B cell (primary cell): ENCODE data around the gene TOR1AIP2.

Source experiments
- EZH2 ChIP-seq: IDR thresholded peaks from 2 replicates; pipeline ENCODE4 v1.6.1; 2012; ENCODE audit warnings: borderline replicate concordance, low read depth, mild to moderate bottlenecking, moderate library complexity, low read length; ENCODE audit not compliant: insufficient read depth, poor library complexity, severe bottlenecking
- TF ChIP-seq, protein P1 (sequence below): fragments of 200-600 bp; IDR thresholded peaks from one replicate; pipeline ENCODE4 v1.8.0; 2022; ENCODE audit warnings: antibody characterized with exemption, mild to moderate bottlenecking

DNA sequence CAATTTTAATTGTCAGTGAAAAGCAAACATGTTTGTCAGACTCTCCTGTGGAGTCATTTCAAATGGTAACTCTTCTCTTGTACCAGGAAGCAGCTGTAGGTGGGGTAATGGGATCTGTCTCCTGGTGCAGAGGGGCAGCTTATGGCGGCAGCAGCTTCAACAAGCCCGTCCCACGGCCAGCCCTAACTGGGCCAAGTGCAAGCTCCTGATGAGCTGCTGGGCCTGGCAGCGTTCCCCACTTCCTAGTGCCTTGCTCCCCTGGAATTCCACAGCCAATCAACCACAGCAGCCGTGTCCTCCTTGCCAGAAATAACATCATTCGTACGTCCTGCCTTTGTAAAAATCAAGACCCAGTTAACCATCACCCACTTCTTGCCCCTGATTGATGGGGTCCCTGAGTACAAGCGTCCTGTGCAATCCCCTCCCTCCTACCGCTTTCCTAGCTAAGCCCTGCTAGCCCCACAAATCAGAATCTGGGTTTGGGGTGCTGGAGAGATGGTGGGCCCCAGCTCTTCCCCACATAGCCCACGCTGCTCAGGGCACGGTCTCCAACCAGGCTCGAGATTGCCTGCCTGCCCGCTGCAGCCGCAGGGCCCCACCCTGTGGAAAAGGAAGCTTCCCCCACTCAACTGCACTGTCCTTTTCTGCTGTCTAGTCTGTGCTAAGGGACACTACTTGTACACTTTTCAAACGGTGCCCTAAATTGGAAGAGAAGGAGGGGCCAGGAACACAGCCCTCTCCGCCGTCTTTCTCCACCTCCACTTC, 61.2 kb downstream of the TOR1AIP2 start:
- TF ChIP-seq, protein P1, sequence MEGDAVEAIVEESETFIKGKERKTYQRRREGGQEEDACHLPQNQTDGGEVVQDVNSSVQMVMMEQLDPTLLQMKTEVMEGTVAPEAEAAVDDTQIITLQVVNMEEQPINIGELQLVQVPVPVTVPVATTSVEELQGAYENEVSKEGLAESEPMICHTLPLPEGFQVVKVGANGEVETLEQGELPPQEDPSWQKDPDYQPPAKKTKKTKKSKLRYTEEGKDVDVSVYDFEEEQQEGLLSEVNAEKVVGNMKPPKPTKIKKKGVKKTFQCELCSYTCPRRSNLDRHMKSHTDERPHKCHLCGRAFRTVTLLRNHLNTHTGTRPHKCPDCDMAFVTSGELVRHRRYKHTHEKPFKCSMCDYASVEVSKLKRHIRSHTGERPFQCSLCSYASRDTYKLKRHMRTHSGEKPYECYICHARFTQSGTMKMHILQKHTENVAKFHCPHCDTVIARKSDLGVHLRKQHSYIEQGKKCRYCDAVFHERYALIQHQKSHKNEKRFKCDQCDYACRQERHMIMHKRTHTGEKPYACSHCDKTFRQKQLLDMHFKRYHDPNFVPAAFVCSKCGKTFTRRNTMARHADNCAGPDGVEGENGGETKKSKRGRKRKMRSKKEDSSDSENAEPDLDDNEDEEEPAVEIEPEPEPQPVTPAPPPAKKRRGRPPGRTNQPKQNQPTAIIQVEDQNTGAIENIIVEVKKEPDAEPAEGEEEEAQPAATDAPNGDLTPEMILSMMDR = no peak
- TF ChIP-seq EZH2 = no peak
